ENCODE results near the gene ACTR10.
A peak's percentile ranks its signal among the peaks of the same experiment; 100 is the strongest.
"Not testable (repeated sequence)": the region's sequence is repeated elsewhere in the genome, so short reads cannot be mapped to it uniquely, and the experiment has no call there.

The ACTR10 gene

GRCh38 chr14:58243790-58244555 lies 44.0 kb downstream of the ACTR10 start:
- H3K4me3 ChIP-seq (ENCODE audit: low read depth, low read length) = peak overlapping the region; percentile 98
- TF ChIP-seq CTCF (IDR thresholded peaks at IDR 0.05; ENCODE audit: control insufficient read depth, extremely low read depth, insufficient read depth) = no peak
- DNase-seq (ENCODE audit: low read depth) = no peak

- DNase-seq (ENCODE audit: low read depth) = peak; percentile 90
- TF ChIP-seq CTCF (IDR thresholded peaks at IDR 0.05; ENCODE audit: control insufficient read depth, extremely low read depth, insufficient read depth) = no peak
These were observed 44.8 kb downstream of the ACTR10 start, which contains the start of gene PSMA3 for GRCh38 chr14:58244556-58245387. Gene PSMA3, plus strand, starts transcription at chr14:58244843. Its CDS starts 78 bp downstream, at chr14:58244921.

GRCh38 chr14:58245562-58245961 lies 45.6 kb downstream of the ACTR10 start:
- peak overlapping the region; percentile 98 for H3K4me3 ChIP-seq (ENCODE audit: low read depth, low read length)
- TF ChIP-seq CTCF (IDR thresholded peaks at IDR 0.05; ENCODE audit: control insufficient read depth, extremely low read depth, insufficient read depth) = no peak
- no peak for DNase-seq (ENCODE audit: low read depth)

More at GRCh38 chr14:58244556-58245387, 44.8 kb downstream of the ACTR10 start, which contains the start of gene PSMA3:
- peak within 1 kb of the TSS; percentile 98 for H3K4me3 ChIP-seq (ENCODE audit: low read depth, low read length)

GRCh38 chr14:58249611-58250010 lies 49.7 kb downstream of the ACTR10 start:
- DNase-seq (ENCODE audit: low read depth) = no peak
- no peak overlapping the region for H3K4me3 ChIP-seq (ENCODE audit: low read depth, low read length)
- TF ChIP-seq CTCF (IDR thresholded peaks at IDR 0.05; ENCODE audit: control insufficient read depth, extremely low read depth, insufficient read depth) = no peak

GRCh38 chr14:58258156-58258555 lies 58.2 kb downstream of the ACTR10 start:
- no peak for TF ChIP-seq CTCF (IDR thresholded peaks at IDR 0.05; ENCODE audit: control insufficient read depth, extremely low read depth, insufficient read depth)
- DNase-seq (ENCODE audit: low read depth) = no peak
- H3K4me3 ChIP-seq (ENCODE audit: low read depth, low read length) = no peak overlapping the region

GRCh38 chr14:58262005-58262404 lies 62.1 kb downstream of the ACTR10 start:
- DNase-seq (ENCODE audit: low read depth); H3K4me3 ChIP-seq (ENCODE audit: low read depth, low read length): not testable (repeated sequence)

GRCh38 chr14:58265401-58265800 lies 65.5 kb downstream of the ACTR10 start:
- H3K4me3 ChIP-seq (ENCODE audit: low read depth, low read length) = no peak overlapping the region
- DNase-seq (ENCODE audit: low read depth) = no peak
- TF ChIP-seq CTCF (IDR thresholded peaks at IDR 0.05; ENCODE audit: control insufficient read depth, extremely low read depth, insufficient read depth) = no peak

Measured in LNCaP clone FGC (cell line).